Measurements from ENCODE around the gene ZNF414. TPM values are rescaled to one million over a fixed set of nuclear protein-coding genes. Genes with fewer than 3 reads are reported as not detected.

Gene ZNF414
- total RNA-seq, 1 experiment from 2014 or later, result 27.2 TPM

GRCh38 chr19:8460516-8461298 is 53.3 kb downstream of the ZNF414 start:
- H3K4me1 Mint-ChIP-seq (ENCODE audit: insufficient read depth, unreplicated experiment), result peaks cover 28% of the 10 kb centered on the region
- H3K36me3 Mint-ChIP-seq (ENCODE audit: insufficient read depth, unreplicated experiment), result peaks cover 72% of the 10 kb centered on the region
- H3K4me3 Mint-ChIP-seq (ENCODE audit: unreplicated experiment), result no peak overlapping the region
- intact Hi-C loops (cut with micrococcal nuclease), result no loop called here
- no TSS peak for BruUV-seq (replicated peaks)
- ChIA-PET CTCF (interaction anchor here (1.0 to 1.9 kb wide), 5 partner anchors 11 to 207 kb away, joined by 3 to 5 read pairs (median 3); no protein-coding TSS in a partner anchor), POLR2A (interaction anchor here (1.1 to 1.5 kb wide), 3 partner anchors 14 to 53 kb away, joined by 4 to 5 read pairs (median 4); partner anchors contain the start of genes MARCHF2 and ZNF414)
- no peaks in the 10 kb centered on the region for H3K9me3 Mint-ChIP-seq (ENCODE audit: unreplicated experiment)
- no peak for DNase-seq (ENCODE audit: unreplicated experiment)
- H3K27ac Mint-ChIP-seq (ENCODE audit: low read depth, unreplicated experiment), result no peak overlapping the region
- TF ChIP-seq CTCF (IDR thresholded peaks at IDR 0.05; ENCODE audit: unreplicated experiment), result no peak
- H3K27me3 Mint-ChIP-seq (ENCODE audit: insufficient read depth, unreplicated experiment), result no peaks in the 10 kb centered on the region

Other genes with a start within 250 kb of the ZNF414 start
- 39.2 and 68.8 TPM in 2 replicates for gene CD320, start 205.8 kb downstream of the ZNF414 start, total RNA-seq (2022)
- 83.2 and 91.8 TPM in 2 replicates for gene NDUFA7, start 192.8 kb downstream of the ZNF414 start, total RNA-seq (2022)
- gene RPS28, start 192.7 kb downstream of the ZNF414 start, total RNA-seq (2022), result 2,247 and 2,362 TPM in 2 replicates
- gene KANK3, start 170.9 kb downstream of the ZNF414 start, total RNA-seq (2022), result 0.79 and 1.2 TPM in 2 replicates
- gene ANGPTL4, start 150.0 kb downstream of the ZNF414 start, total RNA-seq (2022), result 12.6 and 32.8 TPM in 2 replicates
- gene RAB11B, start 123.8 kb downstream of the ZNF414 start, total RNA-seq (2022), result 67.2 and 73.3 TPM in 2 replicates
- gene MARCHF2, start 100.9 kb downstream of the ZNF414 start, total RNA-seq (2022), result 8.3 and 11.5 TPM in 2 replicates
- gene HNRNPM, start 69.2 kb downstream of the ZNF414 start, total RNA-seq (2022), result 149 and 161 TPM in 2 replicates
- gene PRAM1, start 11.5 kb downstream of the ZNF414 start, total RNA-seq (2022), result 0.15 TPM in 1 of 2 replicates, not detected in the other
- gene MYO1F, start 63.3 kb upstream of the ZNF414 start, total RNA-seq (2022), result 0.16 and 0.27 TPM in 2 replicates
- gene ADAMTS10, start 96.5 kb upstream of the ZNF414 start, total RNA-seq (2022), result not detected in 2 replicates
- gene NFILZ, start 116.5 kb upstream of the ZNF414 start, total RNA-seq (2022), result not detected in 2 replicates
- gene ACTL9, start 184.6 kb upstream of the ZNF414 start, total RNA-seq (2022), result not detected in 2 replicates
- not detected in 2 replicates for gene OR2Z1, start 207.5 kb upstream of the ZNF414 start, total RNA-seq (2022)

Measured in MCF 10A (cell line).